WTC11 (cell line): Measurements from ENCODE around the gene NKD1. TPM values are rescaled to one million over a fixed set of nuclear protein-coding genes. Genes with fewer than 3 reads are reported as not detected.

Experiments used
- ATAC-seq: fragments of 200-7000 bp; cut with Tn5 transposase; 2 replicates; pipeline ENCODE4 v1.10.0; 2021; ENCODE audit warnings: mild to moderate bottlenecking, moderate library complexity
- CTCF ChIA-PET: fragments of 300-600 bp; sonication (Branson Sonifier 250); formaldehyde crosslinking; loops from one replicate; lab custom pipeline; 2021; ENCODE audit warnings: antibody characterized with exemption; lab: Charles Lee
- POLR2A ChIA-PET: fragments of 350-600 bp; sonication (Branson Sonifier 250); formaldehyde crosslinking; loops from one replicate; lab custom pipeline; 2021; ENCODE audit warnings: antibody characterized with exemption; lab: Charles Lee
- DNase-seq: peaks from one replicate; pipeline ENCODE4 v3.0.0; 2021; ENCODE audit warnings: low spot score
- H3K27ac Mint-ChIP-seq: 2 replicates; pipeline ENCODE4 v1.8.0; 2021; ENCODE audit warnings: mixed read lengths
- H3K27me3 Mint-ChIP-seq: 2 replicates; pipeline ENCODE4 v1.8.0; 2021; ENCODE audit warnings: low read depth, mild to moderate bottlenecking, moderate library complexity, mixed read lengths
- H3K36me3 Mint-ChIP-seq: 2 replicates; pipeline ENCODE4 v1.8.0; 2021; ENCODE audit warnings: mixed read lengths
- H3K4me1 Mint-ChIP-seq: 2 replicates; pipeline ENCODE4 v1.8.0; 2022; ENCODE audit warnings: mixed read lengths
- H3K4me3 Mint-ChIP-seq: 2 replicates; pipeline ENCODE4 v1.8.0; 2021; ENCODE audit warnings: mild to moderate bottlenecking, moderate library complexity, mixed read lengths
- H3K9me3 Mint-ChIP-seq: 2 replicates; pipeline ENCODE4 v1.8.0; 2021; ENCODE audit warnings: mixed read lengths
- CTCF ChIP-seq: fragments of 200-600 bp; IDR thresholded peaks from 2 replicates; pipeline ENCODE4 v1.8.0; 2022; ENCODE audit warnings: antibody characterized with exemption
- E2F1 ChIP-seq: sonication (generic); formaldehyde crosslinking; IDR thresholded peaks from 2 replicates; pipeline ENCODE4 v1.8.0; 2022; ENCODE audit warnings: mild to moderate bottlenecking, missing genetic modification reagents
- ETV6 ChIP-seq: sonication (generic); formaldehyde crosslinking; IDR thresholded peaks from 2 replicates; pipeline ENCODE4 v1.8.1; 2022; ENCODE audit warnings: mild to moderate bottlenecking, missing genetic modification reagents
- FOXK1 ChIP-seq: sonication (generic); formaldehyde crosslinking; IDR thresholded peaks from 2 replicates; pipeline ENCODE4 v1.8.0; 2022; ENCODE audit warnings: mild to moderate bottlenecking, moderate library complexity, missing genetic modification reagents
- GABPB1 ChIP-seq: sonication (generic); formaldehyde crosslinking; IDR thresholded peaks from 2 replicates; pipeline ENCODE4 v1.8.1; 2023; ENCODE audit warnings: mild to moderate bottlenecking, missing genetic modification reagents
- GRHL2 ChIP-seq: fragments of 250-450 bp; sonication (Bioruptor Pico); IDR thresholded peaks from 2 replicates; pipeline ENCODE4 v1.8.0; 2022; ENCODE audit warnings: mild to moderate bottlenecking, moderate library complexity; ENCODE audit not compliant: insufficient replicate concordance, severe bottlenecking
- GTF2I ChIP-seq: fragments of 250-450 bp; sonication (Bioruptor Pico); conservative IDR thresholded peaks from 2 replicates; pipeline ENCODE4 v1.4.0; 2021; ENCODE audit warnings: mild to moderate bottlenecking
- MXD4 ChIP-seq: fragments of 250-450 bp; sonication (Bioruptor Pico); IDR thresholded peaks from 2 replicates; pipeline ENCODE4 v1.8.0; 2021; ENCODE audit warnings: mild to moderate bottlenecking, moderate library complexity, borderline replicate concordance
- NR1H2 ChIP-seq: sonication (generic); formaldehyde crosslinking; IDR thresholded peaks from 2 replicates; pipeline ENCODE4 v1.9.0; 2021; ENCODE audit warnings: mild to moderate bottlenecking, moderate library complexity, missing genetic modification reagents
- STAT6 ChIP-seq: sonication (generic); formaldehyde crosslinking; conservative IDR thresholded peaks from 2 replicates; pipeline ENCODE4 v1.8.1; 2023; ENCODE audit warnings: mild to moderate bottlenecking, low read depth, missing genetic modification reagents, moderate library complexity
- USF1 ChIP-seq: sonication (generic); formaldehyde crosslinking; IDR thresholded peaks from 2 replicates; pipeline ENCODE4 v1.8.0; 2022; ENCODE audit warnings: mild to moderate bottlenecking, missing genetic modification reagents
- USF2 ChIP-seq: sonication (generic); formaldehyde crosslinking; IDR thresholded peaks from 2 replicates; pipeline ENCODE4 v1.8.1; 2023; ENCODE audit warnings: mild to moderate bottlenecking, missing genetic modification reagents, moderate library complexity
- ZBTB21 ChIP-seq: sonication (generic); formaldehyde crosslinking; IDR thresholded peaks from 2 replicates; pipeline ENCODE4 v1.8.1; 2023; ENCODE audit warnings: mild to moderate bottlenecking, missing genetic modification reagents, borderline replicate concordance
- ZNF121 ChIP-seq: sonication (generic); formaldehyde crosslinking; IDR thresholded peaks from 2 replicates; pipeline ENCODE4 v1.8.0; 2023; ENCODE audit warnings: missing genetic modification reagents
- ZNF219 ChIP-seq: sonication (generic); formaldehyde crosslinking; IDR thresholded peaks from 2 replicates; pipeline ENCODE4 v1.8.0; 2023; ENCODE audit warnings: missing genetic modification reagents, mild to moderate bottlenecking, borderline replicate concordance
- ZNF317 ChIP-seq: sonication (generic); formaldehyde crosslinking; IDR thresholded peaks from 2 replicates; pipeline ENCODE4 v1.8.1; 2023; ENCODE audit warnings: low read depth, mild to moderate bottlenecking, moderate library complexity, missing genetic modification reagents, borderline replicate concordance
- ZNF416 ChIP-seq: fragments of 250-450 bp; sonication (Bioruptor Pico); IDR thresholded peaks from 2 replicates; pipeline ENCODE4 v1.9.0; 2021; ENCODE audit warnings: mild to moderate bottlenecking, inconsistent platforms
- total RNA-seq: library from RNA; stranded (reverse); gene quantifications from 3 replicates; pipeline ENCODE4 v1.2.3, GENCODE V29; 2021

Gene NKD1
- total RNA-seq, 1 experiment from 2014 or later, result 6.0 TPM

GRCh38 chr16:50592996-50593395 lies 44.8 kb downstream of the NKD1 start:
- no peaks in the 10 kb centered on the region for H3K9me3 Mint-ChIP-seq
- ATAC-seq, result no peak
- H3K4me1 Mint-ChIP-seq, result peaks cover 28% of the 10 kb centered on the region
- DNase-seq, result no peak
- ChIA-PET POLR2A (interaction anchor here (1.1 kb wide), 2 partner anchors 11 to 56 kb away, joined by 3 read pairs; no protein-coding TSS in a partner anchor), CTCF (interaction anchor here (0.7 to 3.9 kb wide), 33 partner anchors 10 to 283 kb away, joined by 3 to 145 read pairs (median 7); partner anchors contain the start of genes CYLD and NKD1)
- no peak overlapping the region for H3K4me3 Mint-ChIP-seq
- TF ChIP-seq ZNF219 (CRISPR knock-in tag) (no peak), ETV6 (CRISPR knock-in tag) (no peak), NR1H2 (CRISPR knock-in tag) (no peak), ZNF317 (no peak)
- no peaks in the 10 kb centered on the region for H3K36me3 Mint-ChIP-seq
- no peak overlapping the region for H3K27ac Mint-ChIP-seq
- no peaks in the 10 kb centered on the region for H3K27me3 Mint-ChIP-seq

GRCh38 chr16:50593410-50594150 lies 45.4 kb downstream of the NKD1 start:
- POLR2A ChIA-PET, result interaction anchor here (0.8 to 1.1 kb wide), 3 partner anchors 10 to 71 kb away, joined by 3 to 4 read pairs (median 3); no protein-coding TSS in a partner anchor
- peak; percentile 88 for ATAC-seq
- peak; percentile 60 for TF ChIP-seq USF2 (CRISPR knock-in tag)
- 0 out of 2 replicates have a peak, but pooled peaks have one; percentile 19 for TF ChIP-seq CTCF
- TF ChIP-seq GABPB1, result no peak
- TF ChIP-seq, all 79 proteins: peak for 2
- peak; percentile 71 for DNase-seq
- no peaks in the 10 kb centered on the region for H3K36me3 Mint-ChIP-seq
- peak overlapping the region; percentile 74; the same call in 1 of the 2 replicates for H3K27ac Mint-ChIP-seq
- peaks cover 28% of the 10 kb centered on the region for H3K4me1 Mint-ChIP-seq
- CTCF ChIA-PET, result interaction anchor here (0.6 to 3.9 kb wide), 59 partner anchors 8 to 284 kb away, joined by 3 to 145 read pairs (median 5); partner anchors contain the start of genes CYLD and NKD1
- no peaks in the 10 kb centered on the region for H3K9me3 Mint-ChIP-seq
- H3K27me3 Mint-ChIP-seq, result no peaks in the 10 kb centered on the region
- no peak overlapping the region for H3K4me3 Mint-ChIP-seq

- H3K27ac Mint-ChIP-seq, result no peak overlapping the region
- peaks cover 28% of the 10 kb centered on the region for H3K4me1 Mint-ChIP-seq
- ChIA-PET POLR2A (interaction anchor here (0.8 kb wide), 1 partner anchor 70 kb away, joined by 4 read pairs; no protein-coding TSS in a partner anchor), CTCF (interaction anchor here (0.6 to 3.9 kb wide), 55 partner anchors 8 to 285 kb away, joined by 3 to 145 read pairs (median 5); partner anchors contain the start of gene NKD1)
- TF ChIP-seq ZNF121 (CRISPR knock-in tag) (peak; percentile 59; the same call in 1 of the 2 replicates), STAT6 (CRISPR knock-in tag) (no peak)
- DNase-seq, result no peak
- H3K4me3 Mint-ChIP-seq, result no peak overlapping the region
- no peaks in the 10 kb centered on the region for H3K27me3 Mint-ChIP-seq
- no peak for ATAC-seq
- H3K36me3 Mint-ChIP-seq, result no peaks in the 10 kb centered on the region
- no peaks in the 10 kb centered on the region for H3K9me3 Mint-ChIP-seq
These were observed 46.4 kb downstream of the NKD1 start for GRCh38 chr16:50594308-50595260.

- H3K27ac Mint-ChIP-seq, result no peak overlapping the region
- no peaks in the 10 kb centered on the region for H3K9me3 Mint-ChIP-seq
- no peak overlapping the region for H3K4me3 Mint-ChIP-seq
- no peak for DNase-seq
- H3K4me1 Mint-ChIP-seq, result peaks cover 28% of the 10 kb centered on the region
- no peak for ATAC-seq
- ChIA-PET CTCF (interaction anchor here (3.5 kb wide), 1 partner anchor 71 kb away, joined by 145 read pairs; no protein-coding TSS in a partner anchor), POLR2A (no interaction called here)
- H3K36me3 Mint-ChIP-seq, result no peaks in the 10 kb centered on the region
- H3K27me3 Mint-ChIP-seq, result no peaks in the 10 kb centered on the region
- TF ChIP-seq GRHL2, result no peak
- no peak for TF ChIP-seq FOXK1 (CRISPR knock-in tag)
- TF ChIP-seq USF1 (CRISPR knock-in tag), result no peak
- TF ChIP-seq GTF2I (CRISPR knock-in tag), result no peak
- no peak for TF ChIP-seq E2F1 (CRISPR knock-in tag)
- TF ChIP-seq MXD4, result no peak
- TF ChIP-seq ZNF416 (CRISPR knock-in tag), result no peak
- TF ChIP-seq ZBTB21 (CRISPR knock-in tag), result no peak
These were observed 47.7 kb downstream of the NKD1 start for GRCh38 chr16:50595859-50596258.
